Measurements from ENCODE around the gene GPR160. TPM values are rescaled to one million over a fixed set of nuclear protein-coding genes. Genes with fewer than 3 reads are reported as not detected.

Gene GPR160
- total and polyA plus RNA-seq, 10 of the 15 experiments (the other 5 are each of a cell fraction or from before 2014, with no cell fraction given), result 1.2 to 57.7 (median 30.9) TPM

GRCh38 chr3:170128259-170128976, 90.6 kb downstream of the GPR160 start (continued):
- TF ChIP-seq SUZ12 (IDR thresholded peaks at IDR 0.05; ENCODE audit: unreplicated experiment) (no peak), SMARCA5 (IDR thresholded peaks at IDR 0.05) (0 out of 2 replicates have a peak, but pooled peaks have one; percentile 24), ZSCAN29 (IDR thresholded peaks at IDR 0.05) (peak; percentile 28; the same call in 1 of the 2 replicates), MEF2A (IDR thresholded peaks at IDR 0.05; ENCODE audit: insufficient read depth, low read depth, low read length) (peak; percentile 82), IKZF2 (IDR thresholded peaks at IDR 0.05) (peak; percentile 83 to 92), CBFB (IDR thresholded peaks at IDR 0.05; ENCODE audit: low read depth) (peak; percentile 91), MTA2 (IDR thresholded peaks at IDR 0.05; ENCODE audit: low read depth) (peak; percentile 59; the same call in 1 of the 2 replicates), LARP7 (IDR thresholded peaks at IDR 0.05) (no peak), BCL11A (IDR thresholded peaks at IDR 0.05; ENCODE audit: low read depth, low read length) (peak; percentile 58; the same call in 1 of the 2 replicates), SIX5 (IDR thresholded peaks at IDR 0.05; ENCODE audit: low read depth, low read length, severe bottlenecking) (no peak), NFIC (IDR thresholded peaks at IDR 0.05; ENCODE audit: low read depth, low read length) (peak; percentile 91), EP300 (IDR thresholded peaks at IDR 0.05; ENCODE audit: borderline replicate concordance in 1 of 2, control insufficient read depth in 1 of 2, low read depth in 2 of 2, low read length in 2 of 2) (peak; percentile 28 to 68; a peak in 1 of 4 replicates), ATF3 (IDR thresholded peaks at IDR 0.05; ENCODE audit: borderline replicate concordance, extremely low read depth, low read depth, low read length) (no peak), TCF3 (IDR thresholded peaks at IDR 0.05; ENCODE audit: borderline replicate concordance, insufficient read depth, low read depth, low read length) (peak; percentile 96), GATAD2B (conservative IDR thresholded peaks at IDR 0.05; ENCODE audit: low read depth) (0 out of 2 replicates have a peak, but pooled peaks have one; percentile 50), HCFC1 (IDR thresholded peaks at IDR 0.05; ENCODE audit: low read length) (no peak), CREB1 (IDR thresholded peaks at IDR 0.05; ENCODE audit: low read depth) (0 out of 2 replicates have a peak, but pooled peaks have one; percentile 43), SPI1 (IDR thresholded peaks at IDR 0.05; ENCODE audit: borderline replicate concordance, insufficient read depth, low read depth, low read length) (peak; percentile 56; the same call in 1 of the 2 replicates), HDAC6 (IDR thresholded peaks at IDR 0.05; ENCODE audit: unreplicated experiment) (no peak), PAX5 (IDR thresholded peaks at IDR 0.05; ENCODE audit: borderline replicate concordance, low read depth, low read length) (peak; percentile 77; the same call in 1 of the 2 replicates)
- TF ChIP-seq, protein P1, sequence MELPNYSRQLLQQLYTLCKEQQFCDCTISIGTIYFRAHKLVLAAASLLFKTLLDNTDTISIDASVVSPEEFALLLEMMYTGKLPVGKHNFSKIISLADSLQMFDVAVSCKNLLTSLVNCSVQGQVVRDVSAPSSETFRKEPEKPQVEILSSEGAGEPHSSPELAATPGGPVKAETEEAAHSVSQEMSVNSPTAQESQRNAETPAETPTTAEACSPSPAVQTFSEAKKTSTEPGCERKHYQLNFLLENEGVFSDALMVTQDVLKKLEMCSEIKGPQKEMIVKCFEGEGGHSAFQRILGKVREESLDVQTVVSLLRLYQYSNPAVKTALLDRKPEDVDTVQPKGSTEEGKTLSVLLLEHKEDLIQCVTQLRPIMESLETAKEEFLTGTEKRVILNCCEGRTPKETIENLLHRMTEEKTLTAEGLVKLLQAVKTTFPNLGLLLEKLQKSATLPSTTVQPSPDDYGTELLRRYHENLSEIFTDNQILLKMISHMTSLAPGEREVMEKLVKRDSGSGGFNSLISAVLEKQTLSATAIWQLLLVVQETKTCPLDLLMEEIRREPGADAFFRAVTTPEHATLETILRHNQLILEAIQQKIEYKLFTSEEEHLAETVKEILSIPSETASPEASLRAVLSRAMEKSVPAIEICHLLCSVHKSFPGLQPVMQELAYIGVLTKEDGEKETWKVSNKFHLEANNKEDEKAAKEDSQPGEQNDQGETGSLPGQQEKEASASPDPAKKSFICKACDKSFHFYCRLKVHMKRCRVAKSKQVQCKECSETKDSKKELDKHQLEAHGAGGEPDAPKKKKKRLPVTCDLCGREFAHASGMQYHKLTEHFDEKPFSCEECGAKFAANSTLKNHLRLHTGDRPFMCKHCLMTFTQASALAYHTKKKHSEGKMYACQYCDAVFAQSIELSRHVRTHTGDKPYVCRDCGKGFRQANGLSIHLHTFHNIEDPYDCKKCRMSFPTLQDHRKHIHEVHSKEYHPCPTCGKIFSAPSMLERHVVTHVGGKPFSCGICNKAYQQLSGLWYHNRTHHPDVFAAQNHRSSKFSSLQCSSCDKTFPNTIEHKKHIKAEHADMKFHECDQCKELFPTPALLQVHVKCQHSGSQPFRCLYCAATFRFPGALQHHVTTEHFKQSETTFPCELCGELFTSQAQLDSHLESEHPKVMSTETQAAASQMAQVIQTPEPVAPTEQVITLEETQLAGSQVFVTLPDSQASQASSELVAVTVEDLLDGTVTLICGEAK (IDR thresholded peaks at IDR 0.05; ENCODE audit: borderline replicate concordance), result no peak
- TF ChIP-seq, protein P2, sequence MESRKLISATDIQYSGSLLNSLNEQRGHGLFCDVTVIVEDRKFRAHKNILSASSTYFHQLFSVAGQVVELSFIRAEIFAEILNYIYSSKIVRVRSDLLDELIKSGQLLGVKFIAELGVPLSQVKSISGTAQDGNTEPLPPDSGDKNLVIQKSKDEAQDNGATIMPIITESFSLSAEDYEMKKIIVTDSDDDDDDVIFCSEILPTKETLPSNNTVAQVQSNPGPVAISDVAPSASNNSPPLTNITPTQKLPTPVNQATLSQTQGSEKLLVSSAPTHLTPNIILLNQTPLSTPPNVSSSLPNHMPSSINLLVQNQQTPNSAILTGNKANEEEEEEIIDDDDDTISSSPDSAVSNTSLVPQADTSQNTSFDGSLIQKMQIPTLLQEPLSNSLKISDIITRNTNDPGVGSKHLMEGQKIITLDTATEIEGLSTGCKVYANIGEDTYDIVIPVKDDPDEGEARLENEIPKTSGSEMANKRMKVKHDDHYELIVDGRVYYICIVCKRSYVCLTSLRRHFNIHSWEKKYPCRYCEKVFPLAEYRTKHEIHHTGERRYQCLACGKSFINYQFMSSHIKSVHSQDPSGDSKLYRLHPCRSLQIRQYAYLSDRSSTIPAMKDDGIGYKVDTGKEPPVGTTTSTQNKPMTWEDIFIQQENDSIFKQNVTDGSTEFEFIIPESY (IDR thresholded peaks at IDR 0.05), result no peak
